OCI-M2 (cell line): ENCODE results near the gene KCNG2.

Source experiments
- DNase-seq: peaks from one replicate; lab custom pipeline; 2025; ENCODE audit not compliant: unreplicated experiment; lab: John Stamatoyannopoulos, UW

KCNG2 gene

GRCh38 chr18:79882522-79883241 is 84.9 kb downstream of the KCNG2 start:
- DNase-seq, result no peak

DNA sequence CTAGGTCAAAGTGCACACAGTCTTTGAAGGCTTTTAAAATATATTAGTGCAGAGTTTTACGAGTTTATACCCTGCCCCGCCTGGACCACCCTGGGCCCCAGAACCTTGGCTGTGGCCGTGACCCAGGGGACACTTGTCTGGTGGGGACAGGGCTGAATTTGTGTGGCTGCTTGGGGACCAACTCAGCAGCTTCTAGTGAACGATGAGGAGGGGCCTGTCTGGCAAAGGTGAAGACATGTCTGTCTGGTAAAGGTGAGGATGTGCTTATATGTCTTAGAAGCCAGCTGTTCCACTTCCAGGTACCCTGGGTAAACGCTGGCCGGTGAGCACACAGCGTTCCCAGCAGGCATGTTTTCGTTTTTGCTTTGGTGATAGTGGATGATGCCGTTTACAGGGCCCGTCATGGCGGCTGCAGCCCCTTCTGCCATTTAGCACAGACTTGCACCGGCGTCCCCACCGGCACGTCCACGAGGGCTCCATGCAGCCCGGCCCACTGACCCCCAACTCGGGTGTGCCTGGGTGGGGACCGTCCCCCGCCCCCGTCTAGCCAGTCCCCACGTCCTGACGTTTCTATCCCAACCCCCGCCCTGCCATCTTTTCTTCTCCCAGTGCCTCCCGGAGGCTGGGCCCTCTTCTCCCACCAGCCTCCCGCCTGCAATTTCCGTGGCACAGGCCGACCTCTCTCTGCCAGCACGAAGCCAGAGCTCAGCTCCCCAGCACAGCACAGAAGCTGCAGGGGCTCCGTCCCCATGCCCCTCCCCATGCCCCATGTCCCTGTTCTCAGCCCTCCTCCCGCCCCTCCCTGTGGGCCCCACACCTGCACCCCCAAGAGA is 85.9 kb downstream of the KCNG2 start:
- no peak for DNase-seq

DNA sequence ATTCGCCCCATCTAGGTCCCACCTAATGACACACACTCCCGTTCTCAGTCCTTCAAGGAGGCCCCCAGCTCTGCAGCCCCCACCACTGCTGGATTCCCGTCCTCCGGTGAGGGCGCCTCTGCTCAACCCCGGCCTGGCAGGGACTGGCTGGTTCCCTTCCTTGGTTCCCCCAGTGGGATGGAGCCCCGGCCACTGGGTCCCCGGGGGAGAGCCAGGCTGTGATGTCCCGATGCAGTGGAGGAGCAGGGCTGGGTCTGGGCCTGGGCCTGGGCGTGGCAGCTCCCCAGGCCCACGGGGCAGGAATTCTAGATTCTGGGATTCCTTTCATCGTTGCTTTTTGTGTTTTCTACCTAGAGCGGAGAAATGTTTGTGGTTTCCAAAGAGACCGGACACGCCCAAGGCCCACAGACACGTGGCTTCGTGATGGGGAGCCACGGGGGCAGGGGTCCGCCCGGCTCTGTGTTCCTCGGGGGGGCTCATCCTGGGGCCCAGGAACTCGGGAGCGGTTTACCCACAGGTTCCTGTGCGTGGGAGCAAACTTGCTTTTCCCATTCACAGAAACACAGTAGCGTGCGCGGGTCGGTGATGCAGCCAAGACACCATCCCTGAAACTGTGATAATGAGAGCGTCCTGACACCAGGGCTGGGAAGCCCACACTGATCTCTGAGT is 86.7 kb downstream of the KCNG2 start:
- DNase-seq, result no peak

GRCh38 chr18:79884963-79885728 is 87.4 kb downstream of the KCNG2 start:
- no peak for DNase-seq

- DNase-seq, result no peak
Measured at GRCh38 chr18:79887181-79888000, 89.7 kb downstream of the KCNG2 start.

GRCh38 chr18:79888016-79888415 is 90.3 kb downstream of the KCNG2 start:
- DNase-seq, result no peak

GRCh38 chr18:79889569-79889968 is 91.8 kb downstream of the KCNG2 start:
- no peak for DNase-seq

DNA sequence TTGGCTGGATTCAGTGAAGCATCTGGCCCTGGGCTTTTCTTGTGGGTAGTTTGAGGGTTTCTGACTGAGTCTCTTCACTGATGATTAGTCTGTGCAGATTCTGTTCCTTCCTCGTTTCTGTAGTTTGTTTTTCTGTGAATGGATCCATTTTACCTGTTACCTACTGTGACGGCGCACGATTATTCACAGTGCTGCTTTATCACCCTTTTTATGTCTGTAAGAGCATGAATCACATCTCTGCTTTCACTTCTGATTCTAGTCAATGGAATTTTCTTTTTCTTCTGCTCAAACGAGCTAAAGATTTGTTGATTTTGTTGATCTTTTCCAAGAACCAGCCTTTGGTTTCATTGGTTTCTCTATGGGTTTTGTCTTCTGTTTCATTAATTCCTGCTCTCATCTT is 92.9 kb downstream of the KCNG2 start:
- DNase-seq, result no peak

DNA sequence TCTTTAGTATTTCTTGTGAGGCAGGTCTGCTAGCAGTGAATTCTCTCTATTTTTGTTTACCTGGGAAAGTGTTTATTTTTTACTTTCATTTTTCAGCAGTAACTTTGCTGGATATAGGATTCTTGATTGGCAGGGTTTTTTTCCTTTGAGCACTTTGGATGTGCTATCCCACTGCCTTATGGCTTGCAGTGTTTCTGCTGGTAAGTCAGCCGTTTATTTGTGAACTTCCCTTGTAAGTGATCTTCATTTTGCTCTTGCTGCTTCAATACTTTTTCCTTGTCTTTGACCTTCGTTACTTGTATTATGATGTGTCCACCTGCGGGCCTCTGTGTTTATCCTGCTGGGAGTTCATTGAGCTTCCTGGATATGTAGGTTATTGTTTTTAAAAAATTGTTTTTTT is 99.0 kb downstream of the KCNG2 start:
- DNase-seq, result no peak

DNA sequence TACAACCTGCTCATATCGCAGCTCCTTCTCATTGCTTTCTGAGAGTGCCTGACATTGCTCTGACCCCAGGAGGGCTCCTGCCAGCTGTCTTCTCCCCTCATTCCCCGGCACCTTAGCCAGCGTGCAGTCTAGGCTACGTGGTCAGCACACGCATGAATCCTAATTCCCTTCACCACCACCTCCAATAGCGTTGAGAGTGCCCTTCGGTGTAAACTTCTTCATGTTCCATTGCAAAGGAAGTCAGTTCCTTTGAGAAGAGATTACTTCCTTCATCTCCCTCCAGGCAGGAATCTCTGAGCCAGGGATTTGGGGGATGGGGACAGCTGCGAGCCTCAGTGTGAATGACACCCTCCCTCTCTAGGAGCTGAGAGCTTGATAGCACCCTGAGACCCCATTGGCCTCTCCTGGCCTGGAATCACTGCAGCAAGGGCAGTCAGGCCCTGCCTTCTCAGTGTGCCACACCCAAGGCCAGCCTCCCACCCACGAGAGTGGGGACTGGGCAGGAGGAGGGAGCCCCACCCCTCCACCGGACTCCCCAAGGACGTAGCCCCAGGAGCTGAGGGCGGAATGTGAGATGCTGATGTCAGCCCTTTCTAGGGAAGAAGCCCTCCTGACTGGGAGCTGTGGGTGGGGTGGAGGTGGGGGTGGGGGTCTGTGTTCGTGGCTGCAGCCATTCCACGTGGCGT is 100.3 kb downstream of the KCNG2 start:
- no peak for DNase-seq

GRCh38 chr18:79898952-79899608 is 101.3 kb downstream of the KCNG2 start:
- DNase-seq, result no peak

GRCh38 chr18:79899609-79900445 is 102.1 kb downstream of the KCNG2 start:
- no peak for DNase-seq

DNA sequence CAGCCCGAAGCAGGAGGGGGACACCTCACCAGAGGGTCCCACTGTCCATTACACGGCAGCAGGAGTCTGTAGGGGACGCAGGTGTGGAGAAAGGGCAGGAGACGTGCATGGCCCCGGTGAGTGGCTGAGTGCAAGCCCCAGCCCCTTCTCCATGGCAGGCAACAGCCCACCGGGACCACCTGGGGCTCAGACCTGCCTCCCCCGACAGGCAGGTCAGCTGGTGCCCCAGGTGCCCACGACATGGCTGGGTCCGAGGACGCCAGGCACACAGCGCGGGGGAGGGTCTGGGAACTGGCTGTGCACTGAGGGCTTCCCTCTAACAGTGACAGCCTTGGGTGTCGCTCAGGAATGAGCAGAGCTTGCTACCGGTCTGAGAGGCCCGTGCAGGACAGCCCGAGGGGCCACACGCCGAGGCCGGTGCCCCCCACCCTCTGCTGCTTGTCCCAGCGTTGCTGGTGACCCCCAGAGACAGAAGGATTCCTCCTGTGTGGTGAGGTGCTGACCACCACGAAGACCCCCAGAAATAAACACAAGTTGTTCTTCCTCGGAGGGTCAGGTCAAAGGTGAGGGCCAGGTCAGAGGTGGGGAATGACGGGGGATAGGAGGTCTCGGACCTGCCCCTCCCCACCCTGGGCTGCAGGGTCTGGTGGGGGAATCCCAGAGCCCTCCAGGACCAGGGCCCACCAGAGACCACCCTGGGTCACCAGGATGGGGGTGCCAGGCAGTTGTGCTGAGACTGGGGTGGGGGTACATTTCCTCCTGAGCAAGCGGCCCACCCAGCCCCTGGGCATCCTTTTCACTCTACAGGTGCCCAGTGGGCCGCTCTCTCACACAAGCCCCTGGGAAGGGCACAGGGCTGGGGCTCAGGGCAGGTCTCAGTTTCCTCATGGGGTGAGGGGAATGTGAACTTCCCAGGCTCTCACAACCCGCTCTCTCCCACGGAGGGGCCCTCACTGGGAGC is 103.2 kb downstream of the KCNG2 start:
- no peak for DNase-seq

GRCh38 chr18:79901665-79902064 is 103.9 kb downstream of the KCNG2 start:
- no peak for DNase-seq

GRCh38 chr18:79902075-79902474 is 104.3 kb downstream of the KCNG2 start:
- DNase-seq, result no peak

- DNase-seq, result no peak
Measured at GRCh38 chr18:79902640-79903039, 104.9 kb downstream of the KCNG2 start.

DNA sequence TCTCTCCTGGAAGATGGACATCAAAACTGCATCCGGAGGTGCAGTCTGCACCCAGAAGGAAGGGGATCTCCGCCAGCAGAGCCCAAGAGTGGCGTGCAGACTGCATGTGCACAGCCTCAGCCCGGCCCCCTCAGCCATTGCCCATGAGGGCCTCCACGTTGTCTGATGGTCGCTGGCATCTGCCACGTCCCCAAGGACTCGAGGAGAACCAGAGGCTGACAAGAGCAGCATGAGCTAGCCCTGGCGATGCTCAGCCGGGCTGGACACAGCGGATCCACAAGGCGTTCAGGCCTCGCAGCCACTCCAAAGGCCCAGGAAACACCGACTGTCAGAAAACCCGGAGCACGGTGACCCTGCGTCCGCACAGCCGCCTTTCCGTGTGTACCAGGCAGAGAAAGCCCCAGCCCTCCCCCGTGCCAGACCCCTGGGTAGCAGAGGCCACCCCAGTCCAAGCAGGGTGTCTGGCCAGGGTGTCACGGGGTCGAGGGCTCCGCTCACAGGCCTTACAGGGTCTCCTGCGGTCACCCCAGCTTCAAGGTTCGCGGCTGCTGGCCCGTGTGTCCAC is 105.4 kb downstream of the KCNG2 start:
- DNase-seq, result no peak
